ENCODE data around the gene OSBPL9.

GRCh38 chr1:51671527-51672325 lies 54.8 kb downstream of the OSBPL9 start:
- TF ChIP-seq CTCF (IDR thresholded peaks at IDR 0.05) (no peak), ZFX (IDR thresholded peaks at IDR 0.05; ENCODE audit: borderline replicate concordance) (no peak)

Measured in 22Rv1 (cell line).